Activated T-cell treated with anti-CD3 and anti-CD28 coated beads, Interleukin-2, amount 50 U/mL, for 24 hours (primary cell): Measurements from ENCODE around the gene GADL1.

ENCODE experiments used
- DNase-seq: peaks from one replicate; pipeline ENCODE4 v3.0.0-alpha.2; 2020
- H3K27ac Mint-ChIP-seq: 2 replicates; pipeline ENCODE4 v1.8.0; 2020; ENCODE audit warnings: mild to moderate bottlenecking, mixed read lengths
- H3K27me3 Mint-ChIP-seq: 2 replicates; pipeline ENCODE4 v1.8.0; 2020; ENCODE audit warnings: mixed read lengths
- H3K36me3 Mint-ChIP-seq: 2 replicates; pipeline ENCODE4 v1.8.0; 2020; ENCODE audit warnings: low read depth, mixed read lengths
- H3K4me1 Mint-ChIP-seq: 2 replicates; pipeline ENCODE4 v1.8.0; 2020; ENCODE audit warnings: low read depth, mixed read lengths
- H3K4me3 Mint-ChIP-seq: 2 replicates; pipeline ENCODE4 v1.8.0; 2020; ENCODE audit warnings: mild to moderate bottlenecking, moderate library complexity, mixed read lengths
- H3K9me3 Mint-ChIP-seq: 2 replicates; pipeline ENCODE4 v1.8.0; 2020; ENCODE audit warnings: mixed read lengths

GADL1 gene

GRCh38 chr3:30687930-30688570 lies 206.4 kb downstream of the GADL1 start:
- DNase-seq: no peak
- peak overlapping the region; percentile 89 for H3K27ac Mint-ChIP-seq
- H3K4me3 Mint-ChIP-seq: no peak overlapping the region
- H3K9me3 Mint-ChIP-seq: no peaks in the 10 kb centered on the region
- H3K36me3 Mint-ChIP-seq: peaks cover 98% of the 10 kb centered on the region
- H3K27me3 Mint-ChIP-seq: no peaks in the 10 kb centered on the region
- H3K4me1 Mint-ChIP-seq: peaks cover 96% of the 10 kb centered on the region

- Mint-ChIP-seq H3K36me3 (peaks cover 99% of the 10 kb centered on the region), H3K4me3 (no peak overlapping the region), H3K4me1 (peaks cover 96% of the 10 kb centered on the region), H3K27me3 (no peaks in the 10 kb centered on the region), H3K9me3 (no peaks in the 10 kb centered on the region), H3K27ac (peak overlapping the region; percentile 89)
- no peak for DNase-seq
Measured at GRCh38 chr3:30686799-30687198, 207.7 kb downstream of the GADL1 start.

GRCh38 chr3:30686176-30686575 lies 208.3 kb downstream of the GADL1 start:
- DNase-seq: no peak
- H3K36me3 Mint-ChIP-seq: peaks cover 100% of the 10 kb centered on the region
- H3K9me3 Mint-ChIP-seq: no peaks in the 10 kb centered on the region
- peaks cover 98% of the 10 kb centered on the region for H3K4me1 Mint-ChIP-seq
- no peaks in the 10 kb centered on the region for H3K27me3 Mint-ChIP-seq
- peak overlapping the region; percentile 89 for H3K27ac Mint-ChIP-seq
- H3K4me3 Mint-ChIP-seq: no peak overlapping the region

- Mint-ChIP-seq H3K4me1 (peaks cover 97% of the 10 kb centered on the region), H3K9me3 (no peaks in the 10 kb centered on the region), H3K36me3 (peaks cover 100% of the 10 kb centered on the region), H3K4me3 (no peak overlapping the region), H3K27ac (peak overlapping the region; percentile 89), H3K27me3 (no peaks in the 10 kb centered on the region)
- no peak for DNase-seq
Measured at GRCh38 chr3:30685267-30685667, 209.2 kb downstream of the GADL1 start.

- Mint-ChIP-seq H3K36me3 (peaks cover 98% of the 10 kb centered on the region), H3K27me3 (no peaks in the 10 kb centered on the region), H3K9me3 (no peaks in the 10 kb centered on the region), H3K4me1 (peaks cover 97% of the 10 kb centered on the region), H3K27ac (peak overlapping the region; percentile 89), H3K4me3 (no peak overlapping the region)
- DNase-seq: no peak
Measured at GRCh38 chr3:30684356-30684755, 210.1 kb downstream of the GADL1 start.

- no peaks in the 10 kb centered on the region for H3K27me3 Mint-ChIP-seq
- DNase-seq: no peak
- H3K27ac Mint-ChIP-seq: peak overlapping the region; percentile 89
- peaks cover 97% of the 10 kb centered on the region for H3K4me1 Mint-ChIP-seq
- no peak overlapping the region for H3K4me3 Mint-ChIP-seq
- H3K36me3 Mint-ChIP-seq: peaks cover 98% of the 10 kb centered on the region
- H3K9me3 Mint-ChIP-seq: no peaks in the 10 kb centered on the region
Measured at GRCh38 chr3:30683769-30684168, 210.7 kb downstream of the GADL1 start.

GRCh38 chr3:30682434-30683155 lies 211.9 kb downstream of the GADL1 start:
- peak overlapping the region; percentile 89 for H3K27ac Mint-ChIP-seq
- H3K27me3 Mint-ChIP-seq: no peaks in the 10 kb centered on the region
- H3K4me3 Mint-ChIP-seq: peak overlapping the region; percentile 16
- H3K36me3 Mint-ChIP-seq: peaks cover 98% of the 10 kb centered on the region
- no peaks in the 10 kb centered on the region for H3K9me3 Mint-ChIP-seq
- no peak for DNase-seq
- peaks cover 94% of the 10 kb centered on the region for H3K4me1 Mint-ChIP-seq

GRCh38 chr3:30681649-30682211 lies 212.7 kb downstream of the GADL1 start:
- H3K36me3 Mint-ChIP-seq: peaks cover 98% of the 10 kb centered on the region
- peak overlapping the region; percentile 10 for H3K4me3 Mint-ChIP-seq
- H3K4me1 Mint-ChIP-seq: peaks cover 95% of the 10 kb centered on the region
- no peak for DNase-seq
- no peaks in the 10 kb centered on the region for H3K27me3 Mint-ChIP-seq
- H3K9me3 Mint-ChIP-seq: no peaks in the 10 kb centered on the region
- H3K27ac Mint-ChIP-seq: peak overlapping the region; percentile 89

GRCh38 chr3:30680789-30681648 lies 213.4 kb downstream of the GADL1 start:
- peak overlapping the region; percentile 89 for H3K27ac Mint-ChIP-seq
- no peaks in the 10 kb centered on the region for H3K9me3 Mint-ChIP-seq
- H3K4me1 Mint-ChIP-seq: peaks cover 95% of the 10 kb centered on the region
- peak overlapping the region; percentile 5 for H3K4me3 Mint-ChIP-seq
- no peak for DNase-seq
- H3K27me3 Mint-ChIP-seq: no peaks in the 10 kb centered on the region
- H3K36me3 Mint-ChIP-seq: peaks cover 98% of the 10 kb centered on the region

- Mint-ChIP-seq H3K4me3 (no peak overlapping the region), H3K27me3 (no peaks in the 10 kb centered on the region), H3K27ac (peak overlapping the region; percentile 86), H3K4me1 (peaks cover 95% of the 10 kb centered on the region), H3K36me3 (peaks cover 98% of the 10 kb centered on the region), H3K9me3 (no peaks in the 10 kb centered on the region)
- DNase-seq: no peak
Measured at GRCh38 chr3:30679045-30679444, 215.4 kb downstream of the GADL1 start.

- no peak for DNase-seq
- Mint-ChIP-seq H3K4me3 (no peak overlapping the region), H3K36me3 (peaks cover 98% of the 10 kb centered on the region), H3K27me3 (no peaks in the 10 kb centered on the region), H3K27ac (peak overlapping the region; percentile 86), H3K4me1 (peaks cover 94% of the 10 kb centered on the region), H3K9me3 (no peaks in the 10 kb centered on the region)
Measured at GRCh38 chr3:30677347-30677685, 217.1 kb downstream of the GADL1 start.

- peak overlapping the region; percentile 86 for H3K27ac Mint-ChIP-seq
- H3K36me3 Mint-ChIP-seq: peaks cover 98% of the 10 kb centered on the region
- H3K4me3 Mint-ChIP-seq: no peak overlapping the region
- H3K4me1 Mint-ChIP-seq: peaks cover 94% of the 10 kb centered on the region
- DNase-seq: no peak
- no peaks in the 10 kb centered on the region for H3K27me3 Mint-ChIP-seq
- H3K9me3 Mint-ChIP-seq: no peaks in the 10 kb centered on the region
Measured at GRCh38 chr3:30676424-30677346, 217.8 kb downstream of the GADL1 start.
